OCI-LY7 (cell line): ENCODE data around the gene ITGAE.

Experiments
- CTCF ChIP-seq: fragments of 200-600 bp; sonication (generic); conservative IDR thresholded peaks from 2 replicates; pipeline ENCODE4 v1.5.1; 2014; ENCODE audit warnings: mild to moderate bottlenecking, antibody characterized with exemption, low read length, moderate library complexity, mixed read lengths
- EZH2phosphoT487 ChIP-seq: fragments of 200-600 bp; sonication (generic); IDR thresholded peaks from 2 replicates; pipeline ENCODE4 v1.6.1; 2018; ENCODE audit warnings: low read depth, borderline replicate concordance, mild to moderate bottlenecking, mixed run types, antibody characterized with exemption, low read length, moderate library complexity, mixed read lengths

GRCh38 chr17:3792481-3792880, 8.5 kb downstream of the ITGAE start:
- no peak for TF ChIP-seq CTCF
- no peak for TF ChIP-seq EZH2phosphoT487
